Mesothelial cell of epicardium (in vitro differentiated cells): ENCODE measurements around the gene NKG7. TPM values are rescaled to one million over a fixed set of nuclear protein-coding genes. Genes with fewer than 3 reads are reported as not detected.
A peak's percentile ranks its signal among the peaks of the same experiment; 100 is the strongest.

Source experiments
- DNase-seq, 2 experiments: peaks; one replicate each; pipeline ENCODE4 v3.0.0; 2021; ENCODE audit warnings: low spot score in 2 of 2; ENCODE audit not compliant: unreplicated experiment in 2 of 2
- H3K27ac Mint-ChIP-seq: 2 replicates; pipeline ENCODE4 v1.8.0; 2021; ENCODE audit warnings: mixed read lengths
- H3K27me3 Mint-ChIP-seq: 2 replicates; pipeline ENCODE4 v1.8.0; 2021; ENCODE audit warnings: low read depth, mixed read lengths
- H3K36me3 Mint-ChIP-seq: 2 replicates; pipeline ENCODE4 v1.8.0; 2021; ENCODE audit warnings: mixed read lengths
- H3K4me1 Mint-ChIP-seq: 2 replicates; pipeline ENCODE4 v1.8.0; 2021; ENCODE audit warnings: mixed read lengths
- H3K4me3 Mint-ChIP-seq: 2 replicates; pipeline ENCODE4 v1.8.0; 2021; ENCODE audit warnings: mild to moderate bottlenecking, moderate library complexity, mixed read lengths
- H3K9me3 Mint-ChIP-seq: 2 replicates; pipeline ENCODE4 v1.8.0; 2021; ENCODE audit warnings: mixed read lengths
- CTCF ChIP-seq: fragments of 200-600 bp; sonication (generic); IDR thresholded peaks from one replicate; pipeline ENCODE4 v1.5.0; 2021; ENCODE audit warnings: antibody characterized with exemption; ENCODE audit not compliant: unreplicated experiment
- total RNA-seq: library from RNA; stranded (reverse); gene quantifications from 3 replicates; pipeline ENCODE4 v1.2.1, GENCODE V29; 2021

NKG7 gene
- total RNA-seq, 1 donor from 2014 or later: not detected

DNA sequence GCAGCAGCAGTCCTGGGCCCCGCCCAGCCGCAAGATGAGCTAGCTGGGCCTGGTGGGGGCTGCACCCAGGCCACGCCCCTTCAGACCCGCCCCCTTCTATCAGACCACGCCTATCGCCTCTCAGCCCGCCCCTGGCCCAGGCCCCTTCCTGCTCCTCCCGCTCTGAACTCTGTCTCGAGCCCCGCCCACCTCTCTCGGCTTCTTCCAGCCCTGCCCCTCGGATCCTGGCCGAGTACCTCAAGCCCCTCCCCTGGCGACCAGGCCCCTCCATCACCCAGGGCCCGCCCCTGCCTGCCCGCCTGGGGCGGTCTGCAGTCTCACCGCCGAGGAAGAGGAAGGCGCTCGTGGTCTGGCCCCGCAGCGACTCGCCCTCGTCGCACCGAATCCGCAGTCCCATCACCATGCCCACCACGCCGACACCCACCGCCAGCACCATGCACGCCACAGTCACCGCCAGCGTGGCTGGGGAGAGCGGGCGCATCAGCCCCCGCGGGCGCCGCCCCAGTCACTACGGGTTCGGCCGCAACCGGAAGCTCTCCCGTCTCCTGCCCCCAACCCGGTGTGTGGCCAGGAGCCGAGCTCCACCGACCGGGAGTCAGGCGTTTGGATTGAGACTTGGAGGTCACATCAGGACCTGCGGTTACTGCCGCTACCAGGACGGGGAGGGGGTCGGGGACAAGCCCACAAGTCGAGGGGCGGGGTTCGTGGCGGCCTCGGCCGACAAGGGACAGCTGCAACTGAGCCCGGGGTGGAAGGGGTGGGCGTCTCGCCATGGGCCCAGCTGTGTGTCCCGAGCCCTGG lies 4.7 kb downstream of the NKG7 start:
- Mint-ChIP-seq H3K4me3 (peak overlapping the region; percentile 85), H3K27ac (peak overlapping the region; percentile 96), H3K27me3 (peaks cover 16% of the 10 kb centered on the region), H3K36me3 (no peaks in the 10 kb centered on the region), H3K4me1 (peaks cover 29% of the 10 kb centered on the region), H3K9me3 (no peaks in the 10 kb centered on the region)
- TF ChIP-seq CTCF: no peak
- DNase-seq: peak; percentile 98 to 100

DNA sequence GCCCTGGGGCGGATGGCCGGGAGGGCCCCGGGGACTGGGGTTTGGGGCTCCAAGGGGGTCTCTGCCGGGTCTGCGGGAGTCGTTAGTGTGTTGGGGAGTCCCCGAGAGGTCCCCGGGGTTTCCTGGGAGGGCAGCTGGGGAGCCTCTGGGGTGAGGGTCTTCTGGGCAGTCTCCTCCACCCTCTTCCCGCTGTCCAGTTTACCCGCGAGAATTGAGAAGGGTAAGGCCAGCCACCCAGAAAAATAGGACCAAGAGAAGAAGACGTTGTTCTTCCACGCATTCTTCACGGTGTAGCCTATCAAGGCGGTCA lies 5.2 kb downstream of the NKG7 start:
- Mint-ChIP-seq H3K4me1 (peaks cover 29% of the 10 kb centered on the region), H3K9me3 (no peaks in the 10 kb centered on the region), H3K27me3 (peaks cover 14% of the 10 kb centered on the region), H3K27ac (peak overlapping the region; percentile 96), H3K36me3 (no peaks in the 10 kb centered on the region), H3K4me3 (peak overlapping the region; percentile 85)
- peak in 1 of 2 experiments; percentile 63 for DNase-seq
- no peak for TF ChIP-seq CTCF

- Mint-ChIP-seq H3K9me3 (no peaks in the 10 kb centered on the region), H3K36me3 (no peaks in the 10 kb centered on the region), H3K4me1 (peaks cover 29% of the 10 kb centered on the region), H3K27me3 (peaks cover 9% of the 10 kb centered on the region), H3K27ac (peak overlapping the region; percentile 96), H3K4me3 (peak overlapping the region; percentile 85)
- TF ChIP-seq CTCF: no peak
- DNase-seq: peak; percentile 92 to 93
These were observed 5.8 kb downstream of the NKG7 start for GRCh38 chr19:51366389-51367254.

DNA sequence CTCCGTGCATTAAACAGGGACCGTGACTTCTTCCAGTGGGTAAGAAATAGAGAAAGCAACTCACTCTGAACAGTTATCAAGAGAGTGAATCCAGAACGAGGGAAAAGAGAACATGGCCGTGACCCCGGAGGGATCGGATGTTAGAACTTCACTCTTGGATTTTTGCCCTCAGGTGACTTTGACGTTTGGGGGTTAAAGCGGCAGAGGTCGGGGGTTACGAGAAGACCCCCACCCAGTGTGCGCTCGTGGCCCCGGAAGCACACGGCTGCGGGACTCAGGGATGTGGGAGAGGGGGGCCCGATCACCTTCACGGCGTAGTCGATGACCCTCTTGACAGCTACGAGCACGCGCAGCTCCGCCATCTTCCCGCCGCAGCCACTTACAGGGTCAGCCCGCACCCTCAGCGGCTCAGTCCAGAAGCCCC lies 6.5 kb downstream of the NKG7 start, which contains the start of gene ETFB:
Gene ETFB (minus strand): TSS at position 424 of the 424 bp plus-strand sequence. CDS start 62 bp downstream, at position 362.
- peaks cover 3% of the 10 kb centered on the region for H3K27me3 Mint-ChIP-seq
- no peak for TF ChIP-seq CTCF
- H3K4me1 Mint-ChIP-seq: peaks cover 29% of the 10 kb centered on the region
- DNase-seq: no peak
- no peaks in the 10 kb centered on the region for H3K36me3 Mint-ChIP-seq
- H3K4me3 Mint-ChIP-seq: peak within 1 kb of the TSS; percentile 85
- no peaks in the 10 kb centered on the region for H3K9me3 Mint-ChIP-seq
- H3K27ac Mint-ChIP-seq: peak within 1 kb of the TSS; percentile 96

DNA sequence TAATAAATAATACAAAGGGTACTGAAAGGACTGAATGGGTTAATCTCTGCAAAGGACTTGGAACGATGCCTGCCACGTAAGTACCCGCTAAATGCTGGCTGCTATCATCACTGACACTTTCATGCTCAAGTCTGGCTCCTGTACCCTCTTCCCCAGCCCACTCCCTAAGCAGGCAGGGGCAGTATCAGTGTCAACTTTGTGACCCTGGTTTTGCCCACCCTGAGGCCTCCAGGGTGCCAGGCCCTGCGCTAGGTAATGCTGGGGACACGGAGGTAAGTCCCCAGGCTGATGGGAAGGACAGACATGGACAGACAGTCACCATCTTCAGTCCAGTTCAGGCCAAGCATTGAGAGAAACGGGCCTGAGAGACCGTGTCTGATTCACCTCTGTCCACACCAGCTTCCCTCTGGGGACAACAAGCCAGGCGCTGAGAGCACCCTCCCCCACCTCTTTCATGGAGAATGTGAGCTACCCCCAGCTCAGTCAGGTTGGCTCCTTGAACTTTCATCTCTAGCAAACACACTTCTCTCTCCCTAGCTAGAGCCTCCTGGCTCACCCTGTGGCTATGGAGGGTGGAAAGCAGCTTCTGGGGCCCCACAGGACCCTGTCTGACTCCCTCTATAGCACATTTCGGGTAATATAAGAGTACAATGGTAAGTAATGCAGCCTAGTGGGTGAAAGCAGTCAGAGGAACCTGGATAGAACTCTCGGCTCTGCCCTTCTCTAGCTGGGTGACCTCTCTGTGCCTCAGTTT lies 7.1 kb downstream of the NKG7 start:
- H3K4me3 Mint-ChIP-seq: peak overlapping the region; percentile 85
- H3K27me3 Mint-ChIP-seq: peaks cover 2% of the 10 kb centered on the region
- no peak for TF ChIP-seq CTCF
- H3K27ac Mint-ChIP-seq: peak overlapping the region; percentile 91
- no peaks in the 10 kb centered on the region for H3K9me3 Mint-ChIP-seq
- H3K36me3 Mint-ChIP-seq: no peaks in the 10 kb centered on the region
- DNase-seq: no peak
- H3K4me1 Mint-ChIP-seq: peaks cover 29% of the 10 kb centered on the region
